Vagina (tissue), 2 donors: ENCODE measurements around the gene WDR19.

Experiments used
- CTCF ChIP-seq, 3 experiments: fragments of 450-650 bp in 2 of 3; fragments of 200-600 bp in 1 of 3; sonication (generic) in 1 of 3; IDR thresholded peaks; one replicate each; pipeline ENCODE4 v1.5.1; 2017 to 2019; ENCODE audit warnings: antibody characterized with exemption in 3 of 3, mild to moderate bottlenecking in 2 of 3, moderate library complexity in 2 of 3
- POLR2A ChIP-seq, 2 donors: fragments of 450-650 bp; IDR thresholded peaks; one replicate each; pipeline ENCODE4 v1.6.1; 2017; ENCODE audit warnings: antibody characterized with exemption in 2 of 2, mild to moderate bottlenecking in 2 of 2, moderate library complexity in 2 of 2
- POLR2AphosphoS5 ChIP-seq, 2 donors: sonication (generic); formaldehyde crosslinking; IDR thresholded peaks; one replicate each; pipeline ENCODE4 v1.9.0; 2017; ENCODE audit warnings: antibody characterized with exemption in 2 of 2, mild to moderate bottlenecking in 2 of 2, low read depth in 1 of 2; ENCODE audit not compliant: insufficient read depth in 1 of 2

DNA sequence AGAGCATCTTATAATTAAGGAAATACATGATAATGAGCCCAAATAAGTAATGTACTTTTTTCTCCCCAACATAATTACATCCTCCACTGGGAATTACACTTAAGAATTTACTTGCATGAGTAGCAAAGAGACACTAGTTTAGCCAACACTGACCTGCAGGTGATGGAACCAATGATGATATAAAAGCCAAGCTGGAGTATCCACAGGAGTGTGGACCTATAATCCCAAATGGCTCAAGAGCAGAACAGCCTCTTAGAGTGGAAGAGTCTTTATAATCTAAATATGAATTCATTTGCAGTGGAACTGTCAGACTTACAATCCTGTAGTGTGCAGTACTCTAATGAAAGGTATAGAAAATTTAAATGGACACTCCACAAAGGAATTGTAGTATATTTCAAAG, 22.2 kb downstream of the WDR19 start:
- no peak for TF ChIP-seq CTCF (IDR thresholded peaks at IDR 0.05)
- TF ChIP-seq POLR2AphosphoS5 (IDR thresholded peaks at IDR 0.05; ENCODE audit: insufficient read depth in 1 of 2, low read depth in 1 of 2), result no peak
- TF ChIP-seq POLR2A (IDR thresholded peaks at IDR 0.05), result no peak
